GM18519 (cell line): Measurements from ENCODE around the gene SLC49A3.
"Not testable (repeated sequence)": the region's sequence is repeated elsewhere in the genome, so short reads cannot be mapped to it uniquely, and the experiment has no call there.

Experiments
- ATAC-seq: cut with Tn5 transposase; IDR thresholded peaks from one replicate; pipeline ENCODE4 v1.9.1; 2021; ENCODE audit warnings: mild to moderate bottlenecking, moderate library complexity; ENCODE audit not compliant: unreplicated experiment, low FRiP score

Gene SLC49A3

GRCh38 chr4:655464-656151 is 33.3 kb downstream of the SLC49A3 start:
- ATAC-seq, result no peak

- no peak for ATAC-seq
These were observed 34.0 kb downstream of the SLC49A3 start for GRCh38 chr4:654871-655463.

- no peak for ATAC-seq
These were observed 34.5 kb downstream of the SLC49A3 start for GRCh38 chr4:654503-654845.

DNA sequence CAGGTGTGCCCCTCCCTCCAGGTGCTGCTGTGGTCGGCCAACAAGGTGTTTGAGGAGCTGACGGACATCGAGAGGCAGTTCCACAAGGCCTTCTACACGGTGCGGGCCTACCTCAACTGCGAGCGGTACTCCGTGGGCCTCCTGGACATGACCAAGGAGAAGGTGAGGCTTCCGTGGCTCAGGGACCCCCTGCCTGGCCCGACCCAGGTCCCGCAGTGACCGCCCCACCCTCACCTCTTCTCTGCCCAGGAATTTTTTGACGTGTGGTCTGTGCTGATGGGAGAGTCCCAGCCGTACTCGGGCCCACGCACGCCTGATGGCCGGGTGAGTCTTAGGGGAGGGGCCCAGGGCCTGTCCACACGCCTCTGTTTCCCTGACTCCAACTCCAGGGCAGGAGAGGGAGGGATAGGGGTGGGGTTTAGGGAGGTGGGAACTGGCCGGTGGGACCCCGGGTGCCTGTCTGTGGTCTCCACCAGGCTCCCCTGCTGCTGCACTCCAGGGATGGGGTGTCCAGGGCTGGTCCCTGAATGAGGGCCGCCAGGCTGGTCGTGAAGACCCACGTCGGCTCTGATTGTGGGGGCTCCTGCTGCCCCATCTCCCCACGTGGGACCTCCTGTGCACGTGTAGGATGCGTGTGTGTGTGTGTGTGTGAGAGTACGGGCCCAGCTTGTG is 35.0 kb downstream of the SLC49A3 start:
- no peak for ATAC-seq

GRCh38 chr4:653080-653821 is 35.7 kb downstream of the SLC49A3 start:
- no peak for ATAC-seq

- no peak for ATAC-seq
These were observed 36.9 kb downstream of the SLC49A3 start for GRCh38 chr4:651884-652642.

DNA sequence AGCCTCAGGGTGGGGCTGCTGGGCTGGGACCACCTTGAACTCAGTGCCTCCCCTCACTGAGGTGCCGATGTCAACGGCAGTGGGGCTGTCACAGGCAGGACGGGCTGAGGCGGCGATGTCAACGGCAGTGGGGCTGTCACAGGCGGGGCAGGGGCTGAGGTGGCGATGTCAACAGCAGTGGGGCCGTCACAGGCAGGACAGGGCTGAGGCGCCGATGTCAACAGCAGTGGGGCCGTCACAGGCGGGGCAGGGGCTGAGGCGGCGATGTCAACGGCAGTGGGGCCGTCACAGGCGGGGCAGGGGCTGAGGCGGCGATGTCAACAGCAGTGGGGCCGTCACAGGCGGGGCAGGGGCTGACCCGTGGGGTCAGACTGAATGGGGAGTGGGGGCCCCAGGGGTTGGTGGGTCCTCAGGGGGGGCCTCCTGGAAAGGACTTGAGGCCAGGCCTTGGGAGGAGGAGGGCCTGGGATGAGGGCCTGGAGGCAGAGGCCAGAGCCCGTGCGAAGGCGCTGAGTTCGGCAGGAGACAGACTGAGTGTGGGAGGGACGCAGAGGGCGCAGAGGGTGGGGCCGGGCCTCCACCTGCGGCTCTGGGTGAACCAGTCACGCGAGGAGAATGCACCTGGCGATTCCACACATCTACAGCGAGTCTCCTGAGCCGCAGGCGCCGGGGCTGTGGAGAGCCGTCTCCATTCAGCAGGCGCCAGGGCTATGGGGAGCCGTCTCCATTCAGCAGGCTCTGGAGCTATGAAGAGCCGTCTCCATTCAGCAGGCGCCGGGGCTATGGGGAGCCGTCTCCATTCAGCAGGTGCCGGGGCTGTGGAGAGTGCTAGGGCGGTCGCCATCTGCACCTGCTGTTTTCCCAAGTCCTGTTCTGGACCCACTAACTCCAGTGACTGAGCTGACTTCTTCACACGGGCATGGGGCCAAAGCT is 37.7 kb downstream of the SLC49A3 start:
- ATAC-seq, result no peak

- ATAC-seq, result no peak
These were observed 38.5 kb downstream of the SLC49A3 start for GRCh38 chr4:650461-650860.

GRCh38 chr4:649751-650310 is 39.1 kb downstream of the SLC49A3 start:
- ATAC-seq, result no peak

DNA sequence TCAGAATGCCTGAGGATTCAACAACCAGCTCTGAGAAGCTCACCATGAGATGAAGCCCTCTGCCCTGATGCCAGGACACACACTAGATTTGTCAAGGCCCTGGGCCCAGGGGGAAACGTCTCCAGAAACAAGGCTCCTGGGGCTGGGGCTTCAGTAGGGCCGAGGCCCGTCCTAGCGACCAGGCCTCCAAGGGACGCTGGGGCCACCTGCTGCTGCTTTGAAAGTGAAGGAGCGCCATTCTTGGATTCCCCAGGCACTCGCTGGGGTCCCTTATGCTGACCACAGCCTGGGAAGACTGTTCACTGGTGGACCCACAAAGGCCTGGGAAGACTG is 39.7 kb downstream of the SLC49A3 start:
- no peak for ATAC-seq

GRCh38 chr4:648579-649292 is 40.2 kb downstream of the SLC49A3 start:
- no peak for ATAC-seq

GRCh38 chr4:647481-647880 is 41.5 kb downstream of the SLC49A3 start:
- no peak for ATAC-seq

GRCh38 chr4:646460-646859 is 42.5 kb downstream of the SLC49A3 start:
- no peak for ATAC-seq

DNA sequence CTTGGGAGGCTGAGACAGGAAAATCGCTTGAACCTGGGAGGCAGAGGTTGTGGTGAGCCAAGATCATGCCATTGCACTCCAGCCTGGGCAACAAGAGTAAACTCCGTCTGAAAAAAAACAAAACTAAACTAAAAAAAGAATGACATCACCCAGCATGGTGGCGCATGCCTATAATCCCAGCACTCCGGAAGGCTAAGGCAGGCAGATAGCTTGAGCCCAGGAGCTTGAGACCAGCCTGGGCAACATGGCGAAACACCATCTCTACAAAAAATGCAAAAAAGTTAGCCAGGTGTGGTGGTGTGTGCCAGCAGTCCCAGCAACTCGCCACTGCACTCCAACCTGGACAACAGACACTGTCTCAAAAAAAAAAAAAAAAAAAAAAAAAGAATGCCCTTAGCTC is 46.6 kb downstream of the SLC49A3 start:
- not testable (repeated sequence) for ATAC-seq

- ATAC-seq, result no peak
These were observed 51.2 kb downstream of the SLC49A3 start for GRCh38 chr4:637536-638280.

DNA sequence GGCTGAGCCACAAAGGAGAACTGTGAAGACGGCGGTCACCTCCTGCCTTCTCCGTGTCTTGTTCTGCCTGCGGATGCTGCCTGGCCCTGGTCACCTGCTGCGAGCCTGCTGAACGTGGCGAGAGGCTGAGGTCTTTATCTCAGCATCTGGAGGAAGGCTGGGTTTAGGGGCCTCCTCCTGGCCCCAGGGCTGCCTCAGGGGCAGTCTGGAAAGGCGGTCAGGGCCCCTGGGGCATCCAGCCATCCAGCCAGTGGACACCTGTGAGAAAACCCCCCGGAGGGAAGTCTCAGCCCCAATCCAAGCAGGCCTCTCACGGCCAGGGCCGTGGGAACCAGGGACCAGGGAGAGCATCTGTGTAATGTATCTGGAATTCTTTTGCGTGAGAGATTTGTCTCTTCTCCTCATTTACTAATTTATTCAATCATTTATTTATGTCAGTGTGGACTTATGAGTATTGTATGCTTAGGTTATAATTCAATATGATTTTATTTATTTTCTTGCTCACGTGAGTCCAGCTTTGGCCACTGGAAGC is 52.3 kb downstream of the SLC49A3 start:
- no peak for ATAC-seq

DNA sequence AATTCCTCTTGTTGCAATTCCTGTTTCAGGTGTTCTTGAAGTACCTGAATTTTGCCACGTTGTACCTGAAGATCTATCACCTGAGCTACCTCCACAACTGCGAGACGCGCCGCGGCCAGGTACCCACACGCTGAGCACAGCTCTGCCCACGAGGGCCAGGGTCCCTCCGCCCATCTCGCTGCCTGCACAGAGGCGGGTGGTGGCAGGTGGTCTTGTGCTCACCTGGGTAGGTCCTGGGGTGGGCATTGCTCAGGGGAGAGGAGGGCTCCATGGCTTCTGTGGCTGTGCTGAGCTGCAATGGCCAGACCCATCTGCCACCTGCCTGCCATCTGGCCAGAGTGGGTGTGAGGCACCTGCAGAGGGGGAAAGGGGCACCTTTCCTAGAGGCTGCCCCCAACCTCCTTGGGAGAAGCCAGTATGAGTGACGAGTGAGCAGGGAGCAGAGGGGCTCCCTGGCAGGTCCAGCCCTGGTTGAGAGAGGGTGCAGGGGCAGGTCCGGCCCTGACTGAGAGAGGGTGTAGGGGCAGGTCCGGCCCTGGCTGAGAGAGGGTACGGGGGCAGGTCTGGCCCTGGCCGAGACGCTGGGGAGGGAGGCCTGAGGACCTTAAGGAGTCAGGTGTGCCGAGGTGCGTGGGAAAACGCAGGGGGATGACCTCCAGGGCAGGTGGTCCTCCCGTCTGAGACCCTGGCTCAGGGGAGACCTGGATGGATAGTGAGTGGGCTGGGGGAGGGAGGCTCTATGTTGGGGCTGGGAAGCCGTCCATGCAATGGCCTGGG is 52.9 kb downstream of the SLC49A3 start:
- no peak for ATAC-seq
